ENCODE data around the gene AUP1.

GRCh38 chr2:74535440-74535965, 6.0 kb upstream of the AUP1 start:
- TF ChIP-seq CTCF (IDR thresholded peaks at IDR 0.05) (no peak), POLR2A (IDR thresholded peaks at IDR 0.05) (no peak)
